Trophoblast cell (in vitro differentiated cells and primary cell): ENCODE data around the gene HLA-DQB1.

Experiments
- DNase-seq, 2 donors: peaks; one replicate each; pipeline ENCODE4 v3.0.0-alpha.2; 2016
- H2AFZ ChIP-seq: 2 replicates; pipeline ENCODE4 v1.6.1; 2013; ENCODE audit warnings: low read length, moderate library complexity, mild to moderate bottlenecking; ENCODE audit not compliant: insufficient read depth, poor library complexity
- H2AK5ac ChIP-seq: 2 replicates; pipeline ENCODE4 v1.6.1; 2013; ENCODE audit warnings: mild to moderate bottlenecking, low read length
- H2BK120ac ChIP-seq: 2 replicates; pipeline ENCODE4 v1.6.1; 2013; ENCODE audit warnings: low read length, mild to moderate bottlenecking, moderate library complexity; ENCODE audit not compliant: insufficient read depth, poor library complexity
- H2BK12ac ChIP-seq: 2 replicates; pipeline ENCODE4 v1.6.1; 2013; ENCODE audit warnings: mild to moderate bottlenecking, low read length, moderate library complexity
- H2BK5ac ChIP-seq: 2 replicates; pipeline ENCODE4 v1.6.1; 2013; ENCODE audit warnings: low read length, low read depth, moderate library complexity, mild to moderate bottlenecking; ENCODE audit not compliant: poor library complexity
- H3K14ac ChIP-seq: 2 replicates; pipeline ENCODE4 v1.6.1; 2013; ENCODE audit warnings: mild to moderate bottlenecking, low read length
- H3K18ac ChIP-seq: 2 replicates; pipeline ENCODE4 v1.6.1; 2013; ENCODE audit warnings: mild to moderate bottlenecking, low read length
- H3K23ac ChIP-seq: 2 replicates; pipeline ENCODE4 v1.6.1; 2013; ENCODE audit warnings: low read length
- H3K27ac ChIP-seq: 2 replicates; pipeline ENCODE4 v1.5.1; 2013; ENCODE audit warnings: low read depth, mild to moderate bottlenecking, inconsistent platforms, low read length, moderate library complexity
- H3K27me3 ChIP-seq: 2 replicates; pipeline ENCODE4 v1.6.1; 2013; ENCODE audit warnings: inconsistent platforms, mild to moderate bottlenecking, low read length, moderate library complexity; ENCODE audit not compliant: insufficient read depth
- H3K36me3 ChIP-seq, 2 experiments: 1 replicate in 1 of 2; 2 replicates in 1 of 2; pipeline ENCODE4 v1.6.1; 2013; ENCODE audit warnings: low read length in 2 of 2, mild to moderate bottlenecking in 2 of 2, moderate library complexity in 1 of 2; ENCODE audit not compliant: insufficient read depth in 2 of 2, control insufficient read depth in 1 of 2
- H3K4ac ChIP-seq: 2 replicates; pipeline ENCODE4 v1.6.1; 2013; ENCODE audit warnings: low read depth, mild to moderate bottlenecking, low read length, moderate library complexity
- H3K4me1 ChIP-seq, 2 experiments: 1 replicate in 1 of 2; 2 replicates in 1 of 2; pipeline ENCODE4 v1.6.1; 2013; ENCODE audit warnings: low read length in 2 of 2, mild to moderate bottlenecking in 2 of 2, moderate library complexity in 1 of 2; ENCODE audit not compliant: insufficient read depth in 2 of 2, control insufficient read depth in 1 of 2
- H3K4me2 ChIP-seq: 2 replicates; pipeline ENCODE4 v1.6.1; 2013; ENCODE audit warnings: inconsistent platforms, mild to moderate bottlenecking, low read length, moderate library complexity
- H3K4me3 ChIP-seq: 2 replicates; pipeline ENCODE4 v1.5.1; 2013; ENCODE audit warnings: mild to moderate bottlenecking, low read depth, low read length, inconsistent platforms
- H3K79me1 ChIP-seq: one replicate; pipeline ENCODE4 v1.6.1; 2013; ENCODE audit warnings: low read length
- H3K79me2 ChIP-seq: 2 replicates; pipeline ENCODE4 v1.6.1; 2013; ENCODE audit warnings: low read length, mild to moderate bottlenecking; ENCODE audit not compliant: control insufficient read depth, insufficient read depth, poor library complexity
- H3K9ac ChIP-seq: 2 replicates; pipeline ENCODE4 v1.6.1; 2013; ENCODE audit warnings: mild to moderate bottlenecking, low read length
- H3K9me3 ChIP-seq: 2 replicates; pipeline ENCODE4 v1.6.1; 2013; ENCODE audit warnings: low read depth, mild to moderate bottlenecking, control low read depth, inconsistent platforms, low read length; ENCODE audit not compliant: insufficient read depth
- H4K12ac ChIP-seq: 2 replicates; pipeline ENCODE4 v1.6.1; 2013; ENCODE audit warnings: low read depth, mild to moderate bottlenecking, low read length, moderate library complexity
- H4K8ac ChIP-seq: 2 replicates; pipeline ENCODE4 v1.6.1; 2013; ENCODE audit warnings: low read depth, mild to moderate bottlenecking, low read length, moderate library complexity
- H4K91ac ChIP-seq: one replicate; pipeline ENCODE4 v1.6.1; 2013; ENCODE audit warnings: low read depth, mild to moderate bottlenecking, low read length, moderate library complexity
- WGBS: extraction: QIAGEN DNeasy Blood & Tissue Kit; methylation state at CpG from one replicate; pipeline ENCODE4 v1.1.7; 2013; ENCODE audit warnings: missing lambda C conversion rate; ENCODE audit not compliant: insufficient read length, insufficient coverage; ENCODE audit errors: extremely low coverage; 5-methylcytosine and 5-hydroxymethylcytosine counted together

Gene HLA-DQB1

GRCh38 chr6:32641122-32641521, 25.3 kb downstream of the HLA-DQB1 start:
- H3K18ac ChIP-seq = no peak overlapping the region
- H3K9me3 ChIP-seq = no peaks in the 10 kb centered on the region
- H3K4me1 ChIP-seq = no peaks in the 10 kb centered on the region
- no peaks in the 10 kb centered on the region for H3K79me1 ChIP-seq
- H3K36me3 ChIP-seq = no peaks in the 10 kb centered on the region
- no peak overlapping the region for H4K12ac ChIP-seq
- no peak overlapping the region for H3K14ac ChIP-seq
- H3K23ac ChIP-seq = no peak overlapping the region
- no peaks in the 10 kb centered on the region for H3K79me2 ChIP-seq
- no peak overlapping the region for H4K8ac ChIP-seq
- WGBS = no CpG with 5 or more reads among the region's 6 CpGs
- H3K4me3 ChIP-seq = no peak overlapping the region
- H3K27ac ChIP-seq = no peak overlapping the region
- H3K9ac ChIP-seq = no peak overlapping the region
- DNase-seq = no peak
- no peak overlapping the region for H4K91ac ChIP-seq
- no peak overlapping the region for H2AFZ ChIP-seq
- no peak overlapping the region for H3K4me2 ChIP-seq
- H2BK12ac ChIP-seq = no peak overlapping the region
- H3K27me3 ChIP-seq = no peaks in the 10 kb centered on the region
- H2BK5ac ChIP-seq = no peak overlapping the region
- H2BK120ac ChIP-seq = no peak overlapping the region
- H2AK5ac ChIP-seq = no peak overlapping the region
- no peak overlapping the region for H3K4ac ChIP-seq

DNA sequence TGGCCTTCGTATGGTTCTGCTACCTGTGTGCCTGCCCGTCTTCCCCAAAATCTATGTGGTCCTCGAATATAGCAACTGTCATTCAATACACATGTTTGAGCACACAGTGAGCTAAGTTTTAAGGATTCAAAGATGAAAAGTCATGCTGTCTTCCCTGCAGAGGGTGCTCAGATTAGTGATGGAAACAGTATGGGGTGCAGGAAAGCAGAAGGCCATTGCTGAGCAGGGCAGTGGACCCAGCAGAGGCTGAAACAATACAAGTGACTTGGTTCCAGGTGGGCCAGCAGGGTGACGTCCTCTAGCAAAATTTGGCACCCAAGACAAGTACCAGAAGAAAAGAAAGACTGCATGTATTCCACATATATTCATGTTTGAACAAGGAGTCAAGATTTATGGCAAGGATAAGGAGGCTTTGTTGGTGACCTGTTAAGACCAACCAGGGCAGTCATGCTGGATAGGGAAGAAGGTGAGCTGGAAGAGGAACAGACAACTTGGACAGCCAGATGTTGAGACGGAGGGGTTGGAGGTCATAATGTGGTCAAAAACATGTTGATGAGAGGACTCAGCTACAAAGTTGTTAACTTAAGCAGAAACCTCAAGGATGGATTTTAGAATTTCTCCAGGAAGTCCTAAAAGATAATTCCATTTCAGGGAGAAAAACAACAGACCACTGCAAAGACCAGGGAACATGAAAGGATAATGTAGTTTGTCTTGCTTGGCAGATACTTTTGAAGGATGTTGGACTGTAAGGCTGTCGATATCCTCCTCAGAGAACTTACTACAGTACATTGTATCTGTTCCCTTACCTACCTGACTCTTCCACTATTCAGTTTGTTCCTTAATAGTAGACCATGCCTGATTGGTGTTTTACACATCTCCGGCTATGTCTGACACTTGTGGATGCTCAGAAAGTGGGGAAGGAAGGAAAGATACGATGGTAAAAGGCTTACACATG, 26.7 kb downstream of the HLA-DQB1 start:
- H3K4ac ChIP-seq = no peak overlapping the region
- no peak overlapping the region for H4K8ac ChIP-seq
- no peak overlapping the region for H2BK12ac ChIP-seq
- WGBS = no CpG with 5 or more reads among the region's 8 CpGs
- no peak overlapping the region for H3K4me2 ChIP-seq
- H2AK5ac ChIP-seq = no peak overlapping the region
- no peak overlapping the region for H4K91ac ChIP-seq
- no peaks in the 10 kb centered on the region for H3K79me2 ChIP-seq
- H3K4me3 ChIP-seq = no peak overlapping the region
- no peak overlapping the region for H3K18ac ChIP-seq
- H3K27ac ChIP-seq = no peak overlapping the region
- H4K12ac ChIP-seq = no peak overlapping the region
- H3K14ac ChIP-seq = no peak overlapping the region
- H2BK5ac ChIP-seq = no peak overlapping the region
- no peaks in the 10 kb centered on the region for H3K79me1 ChIP-seq
- H2BK120ac ChIP-seq = no peak overlapping the region
- H3K4me1 ChIP-seq = no peaks in the 10 kb centered on the region
- H3K27me3 ChIP-seq = no peaks in the 10 kb centered on the region
- no peaks in the 10 kb centered on the region for H3K36me3 ChIP-seq
- no peak overlapping the region for H3K23ac ChIP-seq
- no peak overlapping the region for H3K9ac ChIP-seq
- no peak overlapping the region for H2AFZ ChIP-seq
- H3K9me3 ChIP-seq = no peaks in the 10 kb centered on the region
- no peak for DNase-seq

- no CpG with 5 or more reads among the region's 9 CpGs for WGBS
- H3K4me3 ChIP-seq = no peak overlapping the region
- no peak overlapping the region for H2AFZ ChIP-seq
- H3K9ac ChIP-seq = no peak overlapping the region
- H2BK12ac ChIP-seq = no peak overlapping the region
- no peak overlapping the region for H2AK5ac ChIP-seq
- no peak overlapping the region for H3K4ac ChIP-seq
- DNase-seq = no peak
- no peaks in the 10 kb centered on the region for H3K27me3 ChIP-seq
- no peaks in the 10 kb centered on the region for H3K4me1 ChIP-seq
- H2BK120ac ChIP-seq = no peak overlapping the region
- H4K91ac ChIP-seq = no peak overlapping the region
- no peak overlapping the region for H4K12ac ChIP-seq
- H4K8ac ChIP-seq = no peak overlapping the region
- H2BK5ac ChIP-seq = no peak overlapping the region
- no peaks in the 10 kb centered on the region for H3K9me3 ChIP-seq
- H3K4me2 ChIP-seq = no peak overlapping the region
- no peak overlapping the region for H3K23ac ChIP-seq
- no peak overlapping the region for H3K27ac ChIP-seq
- H3K36me3 ChIP-seq = no peaks in the 10 kb centered on the region
- no peak overlapping the region for H3K14ac ChIP-seq
- no peaks in the 10 kb centered on the region for H3K79me1 ChIP-seq
- no peaks in the 10 kb centered on the region for H3K79me2 ChIP-seq
- no peak overlapping the region for H3K18ac ChIP-seq
Measured at GRCh38 chr6:32638532-32639219, 27.8 kb downstream of the HLA-DQB1 start.

GRCh38 chr6:32637883-32638282, 28.6 kb downstream of the HLA-DQB1 start:
- no peak for DNase-seq
- Histone ChIP-seq H3K4me3 (no peak overlapping the region), H3K9ac (no peak overlapping the region), H3K4me1 (no peaks in the 10 kb centered on the region), H3K27ac (no peak overlapping the region), H3K27me3 (no peaks in the 10 kb centered on the region), H3K4me2 (no peak overlapping the region), H3K23ac (no peak overlapping the region), H2BK12ac (no peak overlapping the region), H2AK5ac (no peak overlapping the region), H3K36me3 (no peaks in the 10 kb centered on the region), H2BK5ac (no peak overlapping the region), H3K4ac (no peak overlapping the region), H3K9me3 (no peaks in the 10 kb centered on the region), H4K12ac (no peak overlapping the region), H3K79me1 (no peaks in the 10 kb centered on the region), H2AFZ (no peak overlapping the region), H3K18ac (no peak overlapping the region), H3K14ac (no peak overlapping the region), H4K8ac (no peak overlapping the region), H3K79me2 (no peaks in the 10 kb centered on the region), H2BK120ac (no peak overlapping the region), H4K91ac (no peak overlapping the region)
- WGBS = no CpG with 5 or more reads among the region's 3 CpGs
